GM12875 (cell line): ENCODE data around the gene COL5A2.

Source experiments
- H3K4me3 ChIP-seq: one replicate; pipeline ENCODE4 v1.5.1; 2011; ENCODE audit warnings: low read depth, low read length, control low read depth
- TF ChIP-seq, protein P1 (sequence below): IDR thresholded peaks from 2 replicates; pipeline ENCODE4 v1.5.1; 2011; ENCODE audit warnings: low read depth, mild to moderate bottlenecking, control low read depth, inconsistent platforms, low read length, moderate library complexity, borderline replicate concordance; ENCODE audit not compliant: insufficient read depth

The COL5A2 gene

DNA sequence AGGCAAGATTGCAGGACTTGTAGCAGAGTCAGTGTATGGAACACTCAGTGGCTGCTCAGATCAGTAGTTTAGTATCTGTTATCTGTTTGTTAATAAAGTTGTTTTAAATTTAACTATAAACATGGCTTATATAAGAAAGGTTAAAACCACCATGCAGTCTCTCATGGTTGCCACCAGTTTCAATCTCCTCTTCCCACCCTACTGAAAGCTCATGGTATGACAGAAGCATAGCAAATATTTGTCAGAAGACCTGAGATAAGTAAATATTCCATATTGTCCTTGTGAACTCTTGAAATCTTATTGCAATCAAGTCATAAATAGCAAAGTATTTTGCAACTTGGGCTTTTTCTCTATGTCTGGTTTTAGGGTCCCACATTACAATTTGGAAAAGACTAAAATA is 2.1 kb upstream of the COL5A2 start:
- no peak overlapping the region for H3K4me3 ChIP-seq
- TF ChIP-seq, protein P1, sequence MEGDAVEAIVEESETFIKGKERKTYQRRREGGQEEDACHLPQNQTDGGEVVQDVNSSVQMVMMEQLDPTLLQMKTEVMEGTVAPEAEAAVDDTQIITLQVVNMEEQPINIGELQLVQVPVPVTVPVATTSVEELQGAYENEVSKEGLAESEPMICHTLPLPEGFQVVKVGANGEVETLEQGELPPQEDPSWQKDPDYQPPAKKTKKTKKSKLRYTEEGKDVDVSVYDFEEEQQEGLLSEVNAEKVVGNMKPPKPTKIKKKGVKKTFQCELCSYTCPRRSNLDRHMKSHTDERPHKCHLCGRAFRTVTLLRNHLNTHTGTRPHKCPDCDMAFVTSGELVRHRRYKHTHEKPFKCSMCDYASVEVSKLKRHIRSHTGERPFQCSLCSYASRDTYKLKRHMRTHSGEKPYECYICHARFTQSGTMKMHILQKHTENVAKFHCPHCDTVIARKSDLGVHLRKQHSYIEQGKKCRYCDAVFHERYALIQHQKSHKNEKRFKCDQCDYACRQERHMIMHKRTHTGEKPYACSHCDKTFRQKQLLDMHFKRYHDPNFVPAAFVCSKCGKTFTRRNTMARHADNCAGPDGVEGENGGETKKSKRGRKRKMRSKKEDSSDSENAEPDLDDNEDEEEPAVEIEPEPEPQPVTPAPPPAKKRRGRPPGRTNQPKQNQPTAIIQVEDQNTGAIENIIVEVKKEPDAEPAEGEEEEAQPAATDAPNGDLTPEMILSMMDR = no peak

DNA sequence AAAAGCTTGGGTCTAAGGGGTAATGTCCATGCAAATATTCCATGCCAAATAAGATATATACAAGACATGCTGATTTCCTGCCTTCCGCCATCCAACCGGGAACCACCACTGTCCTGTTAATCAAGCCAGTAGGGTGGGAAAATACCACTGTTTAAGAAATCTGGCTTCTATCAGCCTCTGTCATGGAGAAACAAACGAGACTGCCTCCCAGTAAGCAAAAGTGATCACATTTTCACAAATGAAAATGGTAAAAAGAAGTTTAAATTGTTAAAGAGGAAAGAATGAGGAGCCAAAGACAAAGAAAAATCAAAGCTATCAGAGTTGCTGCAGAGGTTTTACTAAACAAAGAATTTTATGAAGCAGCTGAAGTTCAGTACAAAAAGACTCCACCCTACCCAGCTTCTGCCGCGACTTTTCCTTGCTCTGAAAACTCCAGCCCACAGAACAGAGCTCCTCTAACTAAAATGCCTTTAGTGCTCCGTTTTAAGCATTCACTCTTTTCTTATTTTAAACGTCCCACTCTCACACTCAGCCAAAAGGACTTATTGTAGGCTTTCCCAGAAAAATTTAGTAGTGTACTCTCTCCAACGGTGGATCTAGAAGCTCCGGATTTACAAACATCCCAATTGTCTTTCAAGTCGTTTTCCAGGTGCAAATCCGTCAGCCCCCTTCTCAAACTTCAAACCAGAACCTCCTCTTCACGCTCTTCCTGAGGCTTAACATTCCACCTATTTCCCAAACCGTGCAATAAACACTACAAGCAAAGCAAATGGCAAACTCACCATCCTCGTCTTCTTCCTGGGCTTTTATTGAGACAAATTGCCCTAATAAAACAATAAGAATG is 613 bp downstream of the COL5A2 start:
- TF ChIP-seq, protein P1 = no peak
- no peak overlapping the region for H3K4me3 ChIP-seq

DNA sequence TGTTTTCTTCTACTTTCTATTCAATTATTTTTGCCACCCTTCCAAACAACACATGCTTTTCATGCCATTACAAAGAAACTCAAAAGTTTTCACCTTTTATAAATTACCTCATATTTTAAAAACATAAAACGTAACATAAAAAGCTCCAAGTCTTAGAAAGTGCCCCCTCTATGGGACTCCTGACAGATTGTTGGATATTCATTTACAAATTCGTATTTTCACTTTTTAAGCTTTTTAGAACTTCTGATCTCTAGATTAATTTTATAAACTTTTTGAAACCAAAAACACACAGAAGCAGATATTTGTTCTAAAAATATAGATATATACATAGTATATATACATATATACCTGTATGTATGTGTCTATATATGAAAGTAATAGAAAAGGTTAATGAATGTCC is 1.5 kb downstream of the COL5A2 start:
- TF ChIP-seq, protein P1 = no peak
- no peak overlapping the region for H3K4me3 ChIP-seq

DNA sequence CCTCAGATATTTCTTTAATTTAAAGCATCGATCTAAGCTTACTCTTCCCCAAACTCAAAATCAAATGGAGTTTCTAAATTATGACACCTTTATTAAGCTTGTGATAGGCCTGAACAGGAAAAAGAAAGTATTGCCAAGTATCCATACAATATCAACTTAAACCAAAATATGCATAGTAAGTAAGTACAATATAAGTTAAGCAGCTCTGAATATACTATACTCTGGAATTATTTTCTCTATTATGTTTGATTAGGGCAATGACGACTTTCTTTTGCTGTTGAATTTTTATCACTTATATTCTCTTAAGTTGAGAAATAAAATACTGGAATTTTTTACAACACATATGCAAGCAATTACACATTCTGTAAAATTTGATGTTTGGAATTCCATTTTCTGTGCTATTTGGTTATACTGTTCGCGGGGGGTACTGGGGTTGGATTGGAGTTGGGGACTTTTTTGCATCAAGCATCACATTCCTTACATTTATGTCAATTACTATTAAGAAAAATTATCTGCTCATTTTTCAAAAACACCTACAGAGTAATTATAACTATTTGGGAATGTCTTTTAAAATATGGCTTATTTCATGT is 2.2 kb downstream of the COL5A2 start:
- TF ChIP-seq, protein P1 = no peak
- no peak overlapping the region for H3K4me3 ChIP-seq

DNA sequence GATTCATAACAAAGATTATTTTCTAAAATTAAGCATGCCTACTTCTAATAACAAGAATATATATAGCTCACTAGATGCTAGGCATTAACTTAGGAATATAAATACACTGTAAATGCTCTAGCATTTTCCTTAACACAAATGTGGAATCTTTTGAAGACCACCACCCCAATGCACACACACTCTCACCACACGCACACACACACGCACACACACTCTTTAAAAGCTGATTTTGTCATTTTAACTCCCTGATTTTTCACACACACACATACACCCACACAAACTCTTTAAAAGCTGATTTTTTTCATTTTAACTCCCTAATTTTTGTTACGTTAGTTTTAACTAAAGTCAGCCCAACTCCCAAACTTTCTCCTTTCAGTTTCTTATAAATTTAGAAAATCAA is 3.0 kb downstream of the COL5A2 start:
- no peak overlapping the region for H3K4me3 ChIP-seq
- TF ChIP-seq, protein P1 = no peak

DNA sequence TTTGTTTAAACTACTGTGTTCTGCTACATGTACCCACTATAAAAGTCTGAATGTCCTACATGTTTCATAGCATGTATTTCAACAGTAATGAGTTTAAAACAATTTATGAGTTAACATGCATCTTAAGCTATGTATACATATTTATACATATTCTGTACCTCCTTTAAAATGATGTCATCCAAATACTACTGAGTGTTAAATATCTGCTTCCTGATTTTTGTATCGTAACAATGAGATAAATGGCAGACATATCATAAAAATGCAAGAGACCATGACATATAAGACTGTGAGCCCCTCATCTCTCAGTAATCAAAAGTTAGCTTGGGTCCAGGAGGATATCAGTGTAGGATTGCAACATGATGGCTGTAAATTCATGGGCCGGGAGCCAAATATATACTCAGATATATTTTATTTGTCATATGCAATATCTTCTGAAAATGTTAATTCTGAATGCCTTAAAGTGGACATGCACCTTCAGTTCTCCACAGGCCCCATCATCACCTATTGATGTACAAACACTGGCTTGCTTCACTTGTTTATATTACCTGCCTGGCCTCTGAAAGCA is 3.6 kb downstream of the COL5A2 start:
- TF ChIP-seq, protein P1 = no peak
- H3K4me3 ChIP-seq = no peak overlapping the region
